ENCODE measurements around the gene TMEM62.
"Not testable (repeated sequence)": the region's sequence is repeated elsewhere in the genome, so short reads cannot be mapped to it uniquely, and the experiment has no call there.

TMEM62 gene

DNA sequence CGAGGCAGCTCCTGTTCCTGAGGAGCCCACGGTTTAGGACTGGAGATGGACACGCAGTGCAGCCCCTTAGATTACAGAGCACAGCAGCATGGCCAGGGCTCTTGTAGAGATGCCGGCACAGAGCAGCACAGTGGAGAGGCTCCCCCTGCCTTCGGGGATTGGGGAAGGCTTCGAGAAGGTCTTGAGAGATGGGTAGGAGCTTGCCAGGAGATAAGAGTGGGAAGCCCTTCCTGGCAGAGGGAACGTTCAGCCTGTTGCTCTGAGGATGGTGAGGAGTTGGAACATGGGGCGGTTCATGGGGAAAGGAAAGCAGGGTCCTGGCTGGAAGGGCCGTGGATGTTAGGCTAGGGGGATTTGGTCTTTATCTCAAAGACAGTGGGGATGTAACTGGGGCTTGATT, 77.4 kb downstream of the TMEM62 start:
- no peak for DNase-seq

DNA sequence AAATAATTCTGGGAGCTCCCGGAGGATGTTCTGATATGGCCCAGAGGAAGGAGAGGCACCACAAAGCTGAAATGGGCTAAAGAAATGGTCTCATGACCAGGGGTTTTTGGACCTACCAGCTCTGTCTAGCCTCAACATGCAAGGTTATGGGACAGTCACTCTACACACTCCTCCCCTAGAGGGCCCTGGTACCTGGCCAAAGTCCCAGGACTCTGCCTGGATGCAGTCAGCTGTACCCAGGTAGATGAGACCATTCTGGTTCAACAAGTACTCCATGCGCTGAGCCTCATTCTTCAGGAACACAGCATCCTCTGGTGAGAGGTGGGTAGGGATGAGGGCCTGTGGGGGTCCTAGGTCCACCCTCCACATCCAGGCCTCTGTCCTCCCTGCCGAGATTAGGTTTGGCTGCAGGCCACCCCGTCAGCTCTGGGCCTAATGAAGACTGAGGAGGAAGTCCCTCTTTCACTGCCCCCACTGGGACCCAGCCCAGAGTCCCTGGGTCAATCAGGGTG, 77.9 kb downstream of the TMEM62 start:
- DNase-seq = no peak

DNA sequence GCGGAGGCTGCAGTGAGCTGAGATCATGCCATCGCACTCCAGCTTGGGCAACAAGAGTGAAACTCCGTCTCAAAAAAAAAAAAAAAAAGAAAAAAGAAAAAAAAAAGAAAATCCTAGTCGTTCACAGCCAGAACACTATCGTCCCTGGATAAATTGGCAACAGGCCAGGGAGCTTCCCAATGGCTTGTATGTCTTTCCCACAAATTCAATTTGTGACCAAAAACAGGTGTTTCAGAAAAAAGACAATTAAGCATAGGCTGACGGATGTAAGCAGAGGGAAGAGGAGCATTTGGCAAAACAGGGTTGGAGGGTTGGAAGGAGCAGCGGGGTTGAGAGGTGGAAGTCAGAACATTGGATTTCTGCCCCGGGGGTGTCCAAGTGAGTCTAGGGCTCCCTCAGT, 78.9 kb downstream of the TMEM62 start:
- DNase-seq = no peak

DNA sequence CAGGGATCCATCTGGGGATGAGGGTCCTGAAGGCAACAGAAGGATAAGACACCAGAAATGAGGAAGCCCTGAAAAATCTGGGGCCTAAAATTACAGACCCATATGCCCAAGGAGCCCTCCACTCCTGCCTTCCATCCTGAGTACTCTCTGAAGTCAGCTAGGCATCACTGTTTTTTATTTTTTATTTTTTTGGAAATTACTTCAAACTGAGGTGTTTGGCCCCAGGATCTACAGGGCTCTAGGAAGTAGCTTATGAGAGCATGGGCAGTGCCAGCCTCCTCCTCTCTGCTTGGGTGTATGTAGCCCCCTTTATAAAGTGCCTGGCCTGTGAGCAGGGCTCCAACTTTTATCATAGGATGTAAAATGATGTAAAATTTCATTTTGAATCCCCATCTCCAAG, 79.6 kb downstream of the TMEM62 start:
- DNase-seq = no peak

DNA sequence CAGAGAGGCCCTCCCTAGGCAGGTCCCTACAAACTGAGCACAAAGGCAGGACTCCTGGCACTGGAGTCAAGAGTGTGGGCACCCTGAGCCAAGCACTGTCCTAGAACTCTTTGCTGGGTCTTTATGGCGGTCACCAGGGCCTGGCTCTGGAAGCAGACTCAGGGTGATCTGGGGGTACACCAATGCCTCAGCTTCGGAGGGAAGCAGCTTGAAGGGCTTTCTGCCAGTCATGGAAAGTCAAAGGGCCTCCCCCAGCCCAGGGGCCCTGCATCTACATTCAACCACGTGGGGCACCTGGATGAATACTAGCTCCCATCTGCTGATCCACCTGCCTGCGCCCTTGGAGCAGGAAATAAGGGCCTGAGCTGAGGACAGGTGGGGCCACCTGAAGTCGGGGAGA, 80.1 kb downstream of the TMEM62 start:
- DNase-seq = no peak

DNA sequence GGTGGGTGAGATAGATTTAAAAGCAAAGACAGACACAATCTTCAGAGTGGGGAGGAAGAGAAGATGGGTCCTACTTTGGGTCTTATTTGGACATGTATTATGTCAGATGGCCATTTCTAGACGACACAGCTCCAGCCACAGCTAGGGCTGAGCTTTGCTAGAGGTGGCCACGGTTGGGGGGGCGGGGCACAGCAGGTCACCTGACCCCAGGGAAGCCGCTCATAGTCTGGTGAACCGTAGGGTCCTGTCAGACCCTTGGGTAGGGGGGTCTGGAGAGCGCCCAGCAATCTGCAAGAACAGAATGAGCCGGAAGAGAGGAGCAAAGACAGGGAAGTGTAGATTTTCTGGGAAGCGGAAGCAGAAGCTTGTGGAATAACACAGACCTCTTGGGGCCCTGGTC, 80.8 kb downstream of the TMEM62 start:
- no peak for DNase-seq

DNA sequence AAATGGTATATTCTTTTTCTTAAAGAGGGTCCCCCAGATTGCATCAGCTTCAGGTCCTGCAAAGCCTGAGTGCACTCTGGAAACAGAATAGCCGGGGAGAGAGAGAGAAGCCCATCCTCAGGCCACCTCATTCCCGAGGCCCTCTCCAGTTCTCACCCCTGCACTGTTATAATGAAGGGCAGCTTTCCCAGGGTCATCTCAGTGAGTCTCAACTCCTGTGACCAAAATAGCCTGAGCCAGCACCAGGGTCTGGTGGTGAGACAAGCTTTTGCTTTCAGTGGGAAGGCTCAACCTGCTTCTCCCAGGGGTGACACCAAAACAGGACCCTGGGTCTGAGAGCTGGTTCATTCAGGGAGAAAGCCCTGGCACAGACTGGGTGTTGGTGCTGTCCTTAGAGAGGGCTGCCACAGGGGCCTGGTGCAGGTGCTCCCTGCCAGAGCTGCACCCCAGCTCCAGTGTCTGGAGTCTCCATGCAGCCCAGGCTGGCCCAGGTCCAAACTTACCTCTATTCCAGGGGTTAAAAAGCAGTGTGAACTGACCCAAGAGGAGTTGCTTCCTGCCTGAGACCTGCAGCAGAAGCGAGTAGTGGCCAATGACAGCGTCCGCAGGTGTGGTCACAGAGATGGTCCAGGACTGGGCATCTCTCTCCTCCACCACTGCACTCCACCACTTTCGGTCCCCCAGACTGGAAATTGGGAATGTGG, 81.4 kb downstream of the TMEM62 start:
- no peak for DNase-seq

DNA sequence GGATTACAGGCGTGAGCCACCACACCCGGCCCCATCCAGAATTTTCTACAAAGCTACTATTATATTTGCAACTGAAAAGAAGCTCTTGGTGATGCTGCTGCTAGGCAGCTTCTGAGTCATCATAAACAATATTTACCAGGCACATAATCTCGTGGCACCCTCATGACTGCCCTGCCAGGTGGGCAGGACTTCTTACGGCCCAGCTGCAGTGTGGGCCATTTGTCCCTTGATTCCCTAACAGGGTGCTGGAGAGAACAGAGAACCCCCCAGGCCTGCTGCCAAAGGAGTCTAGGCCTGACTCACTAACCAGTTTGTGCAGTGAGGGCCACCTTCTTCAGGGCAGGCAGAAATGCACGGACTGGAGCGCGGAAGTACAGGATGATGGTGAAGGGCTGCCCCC, 82.6 kb downstream of the TMEM62 start:
- DNase-seq = no peak

DNA sequence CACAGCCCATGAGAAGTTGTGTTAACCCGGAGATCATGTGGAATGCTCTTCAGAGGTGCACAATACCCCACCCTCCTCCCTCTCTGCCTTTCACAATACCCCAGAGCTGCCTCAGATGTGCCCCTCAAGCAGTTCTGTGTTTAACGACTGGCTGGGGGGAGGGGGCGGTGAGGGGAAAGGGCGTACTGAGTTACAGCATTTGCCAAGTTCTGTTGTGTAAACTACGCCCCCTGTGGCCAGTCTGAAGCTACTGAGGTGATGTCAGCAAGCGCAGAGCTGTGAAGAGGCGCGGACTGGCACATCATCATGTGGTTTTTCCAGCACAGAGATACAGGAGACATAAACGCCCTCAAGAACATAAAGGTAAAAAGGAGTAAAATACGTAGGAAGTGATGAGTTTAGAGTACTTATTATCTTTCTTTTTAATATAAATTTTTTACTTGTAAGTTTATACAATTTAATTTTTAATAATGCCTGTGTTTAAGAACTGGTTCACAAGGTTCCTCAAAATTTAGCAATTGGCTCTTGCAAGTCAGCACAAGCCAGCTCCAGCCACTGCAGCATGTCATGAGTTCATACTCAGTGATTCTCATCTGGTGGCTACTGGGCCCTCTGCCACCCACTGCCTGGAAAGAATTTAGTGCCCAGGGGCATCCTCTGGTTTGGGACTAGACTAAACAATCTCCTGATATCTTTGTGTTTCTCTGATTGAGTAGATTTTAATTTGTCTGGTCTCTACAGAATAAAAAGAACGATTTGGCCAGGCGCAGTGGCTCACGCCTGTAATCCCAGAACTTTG, 85.7 kb downstream of the TMEM62 start:
- no peak for DNase-seq

DNA sequence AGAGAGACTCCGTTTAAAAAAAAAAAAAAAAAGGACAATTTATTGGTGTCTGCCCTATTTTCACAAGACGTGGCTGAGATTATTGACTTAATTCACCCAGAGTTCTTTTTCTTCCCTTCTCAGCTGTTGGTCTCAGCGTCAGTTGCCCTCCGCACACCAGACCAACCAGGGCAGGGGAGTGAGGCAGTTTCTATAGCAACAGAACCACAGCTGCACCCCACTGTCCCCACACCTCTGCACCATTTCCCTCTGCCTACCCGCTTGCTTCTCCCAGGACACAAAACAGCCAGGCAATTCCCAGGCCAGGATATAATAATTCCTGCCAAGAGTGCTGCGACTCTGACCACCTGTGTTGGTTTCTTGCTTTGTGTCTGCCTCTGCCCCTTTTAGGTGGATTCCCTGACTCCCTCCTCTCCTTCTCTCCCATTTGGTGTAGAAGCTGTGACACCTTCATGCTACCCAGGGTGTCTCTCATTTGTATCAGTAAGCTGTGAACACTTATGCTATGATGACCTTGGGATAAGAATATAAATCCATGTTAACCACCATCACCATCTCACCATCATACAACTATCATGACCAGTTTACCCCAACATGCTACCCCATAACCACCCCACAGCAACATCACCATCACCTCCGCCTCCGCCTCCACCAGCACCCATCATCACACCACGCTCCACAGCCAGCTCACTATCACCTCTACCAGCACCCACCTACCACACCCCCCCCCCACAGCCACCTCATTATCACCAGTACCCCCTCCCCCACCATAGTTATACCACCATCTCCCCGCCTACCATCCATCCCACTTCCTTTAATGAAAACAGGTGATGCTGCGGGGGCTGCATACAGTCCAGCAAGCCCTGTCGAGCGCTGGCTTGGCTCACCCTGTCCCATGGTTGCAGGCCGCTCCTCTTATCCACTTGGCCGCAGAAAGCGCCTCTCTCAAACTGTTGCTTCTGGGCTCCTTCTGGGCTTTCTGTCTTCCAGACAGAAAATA, 86.8 kb downstream of the TMEM62 start:
- no peak for DNase-seq

DNA sequence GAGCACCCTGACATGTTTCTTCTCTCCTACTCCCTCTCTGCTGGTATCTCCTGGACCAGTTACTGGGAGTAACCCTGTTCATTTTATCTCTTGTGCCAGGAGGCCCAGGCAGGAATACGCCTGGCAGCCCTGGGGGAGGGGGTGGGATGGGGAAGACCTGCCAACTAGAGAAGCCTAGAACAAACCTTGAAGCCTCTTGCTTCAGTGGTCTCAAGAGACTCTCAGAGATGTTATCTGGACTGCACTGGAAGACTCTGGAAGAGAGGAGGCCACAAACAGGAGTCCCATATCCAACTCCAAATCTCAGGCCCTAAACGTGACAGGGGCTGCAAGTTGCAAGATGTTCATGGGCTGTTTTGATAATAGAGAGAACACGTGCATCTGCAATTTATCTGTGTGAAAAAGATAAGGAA, 87.6 kb downstream of the TMEM62 start, which contains the start of gene EPB42:
Gene EPB42 (minus strand): TSS at position 28 of the 413 bp plus-strand sequence. CDS start 193 bp downstream, outside the sequence.
- DNase-seq = no peak

DNA sequence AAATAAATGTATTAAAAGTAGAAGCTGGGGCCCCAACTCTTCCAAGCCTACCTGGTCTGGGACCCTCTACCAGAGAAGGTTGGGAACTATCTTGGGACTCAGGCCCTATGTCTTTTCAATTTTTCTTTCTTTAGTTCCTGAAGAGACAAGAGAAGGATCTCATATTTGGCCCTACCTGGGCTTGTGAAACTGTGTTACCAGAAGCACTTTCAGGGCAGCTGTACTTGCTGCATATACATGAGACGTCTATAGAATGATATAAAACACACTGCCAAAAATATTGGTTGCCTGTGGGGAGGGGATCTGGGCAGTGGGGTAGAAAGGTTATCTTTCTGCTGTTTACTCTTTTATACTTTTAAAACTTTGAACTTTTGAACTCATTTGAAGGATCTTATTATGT, 88.0 kb downstream of the TMEM62 start:
- no peak for DNase-seq

DNA sequence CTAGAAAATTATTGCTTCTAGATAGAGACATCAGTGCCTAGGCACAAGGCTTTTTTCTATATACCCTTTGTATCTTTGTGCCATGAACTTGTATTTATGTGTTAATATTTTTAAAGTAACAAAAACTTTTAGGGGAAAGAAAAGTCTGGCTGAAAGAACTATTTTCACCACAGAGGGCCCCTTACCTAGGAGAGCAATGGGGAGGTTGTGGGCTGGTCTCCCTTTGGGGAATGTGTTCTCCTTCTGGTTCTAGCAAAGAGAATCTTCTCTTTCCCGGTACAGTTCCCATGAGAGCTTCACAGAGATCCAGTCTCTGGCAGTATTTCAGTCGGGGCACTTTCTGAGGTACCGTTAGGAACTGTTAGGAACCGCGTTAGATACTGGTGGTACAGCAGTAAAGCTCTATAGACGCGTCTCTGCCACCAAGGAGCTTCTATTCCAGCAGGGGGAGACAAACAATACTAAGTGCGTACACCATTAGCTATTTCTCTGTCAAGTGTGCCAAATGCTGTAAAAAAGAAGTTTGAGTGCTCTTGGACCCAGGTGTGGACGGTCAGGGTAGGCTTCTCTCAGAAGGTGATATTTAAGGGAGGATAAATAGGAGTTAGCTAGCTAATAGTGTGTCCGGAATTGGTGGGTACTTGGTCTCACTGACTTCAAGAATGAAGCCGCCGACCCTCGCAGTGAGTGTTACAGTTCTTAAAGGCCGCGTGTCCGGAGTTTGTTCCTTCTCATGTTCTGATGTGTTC, 92.0 kb downstream of the TMEM62 start:
- peak; percentile 20 for DNase-seq

DNA sequence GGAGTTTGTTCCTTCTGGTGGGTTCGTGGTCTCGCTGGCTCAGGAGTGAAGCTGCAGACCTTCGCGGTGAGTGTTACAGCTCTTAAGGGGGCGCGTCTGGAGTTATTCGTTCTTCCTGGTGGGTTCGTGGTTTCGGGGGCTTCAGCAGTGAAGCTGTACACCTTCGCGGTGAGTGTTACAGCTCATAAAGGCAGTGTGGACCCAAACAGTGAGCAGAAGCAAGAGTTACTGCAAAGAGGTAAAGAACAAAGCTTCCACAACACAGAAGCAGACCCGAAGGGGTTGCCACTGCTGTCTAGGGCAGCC, 92.5 kb downstream of the TMEM62 start:
- DNase-seq = not testable (repeated sequence)

DNA sequence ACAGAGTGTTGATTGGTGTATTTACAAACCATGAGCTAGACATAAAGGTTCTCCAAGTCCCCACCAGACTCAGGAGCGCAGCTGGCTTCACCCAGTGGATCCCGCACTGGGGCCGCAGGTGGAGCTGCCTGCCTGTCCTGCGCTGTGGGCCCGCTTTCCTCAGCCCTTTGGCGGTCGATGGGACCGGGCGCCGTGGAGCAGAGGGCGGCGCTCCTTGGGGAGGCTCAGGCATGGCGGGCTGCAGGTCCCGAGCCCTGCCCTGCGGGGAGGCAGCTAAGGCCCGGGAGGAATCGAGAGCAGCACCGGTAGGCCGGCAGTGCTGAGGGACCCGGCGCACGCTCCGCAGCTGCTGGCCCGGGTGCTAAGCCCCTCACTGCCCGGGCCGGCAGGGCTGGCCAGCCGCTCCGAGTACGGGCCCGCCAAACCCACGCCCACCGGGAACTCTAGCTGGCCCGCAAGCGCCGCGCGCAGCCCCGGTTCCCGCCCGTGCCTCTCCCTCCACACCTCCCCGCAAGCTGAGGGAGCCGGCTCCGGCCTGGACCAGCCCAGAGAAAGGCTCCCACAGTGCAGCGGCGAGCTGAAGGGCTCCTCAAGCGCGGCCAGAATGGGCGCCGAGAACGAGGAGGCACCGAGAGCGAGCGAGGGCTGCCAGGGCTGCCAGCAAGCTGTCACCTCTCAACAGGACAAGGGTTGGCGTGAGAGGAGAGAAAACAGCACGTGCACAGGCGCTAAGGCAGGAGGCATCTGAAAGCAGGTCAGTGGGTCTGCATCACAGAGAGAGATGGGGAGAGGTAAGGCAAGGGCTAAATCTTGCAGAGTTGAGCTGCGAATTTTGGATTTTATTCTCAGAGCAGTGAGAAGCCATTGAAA, 93.3 kb downstream of the TMEM62 start:
- DNase-seq = no peak

DNA sequence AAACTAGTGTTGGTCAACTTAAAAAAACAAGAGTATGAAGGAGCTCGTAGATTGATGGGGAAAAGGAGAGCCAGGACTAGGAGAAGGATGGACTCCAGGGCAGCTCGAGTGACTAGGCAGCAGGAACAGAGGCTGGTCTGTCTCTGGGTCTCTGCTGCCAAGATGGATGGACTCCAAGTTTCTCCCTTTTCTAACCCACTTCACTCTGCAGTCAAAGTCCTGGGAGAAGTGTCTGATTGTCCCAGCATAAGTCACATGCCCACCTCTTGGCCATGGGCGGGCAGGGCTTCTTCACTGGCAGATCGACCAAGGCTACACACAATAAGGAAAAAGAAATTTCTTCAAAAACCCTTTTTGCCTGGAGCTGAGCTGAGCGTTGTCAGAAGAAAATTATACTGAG, 96.6 kb downstream of the TMEM62 start:
- DNase-seq = no peak

DNA sequence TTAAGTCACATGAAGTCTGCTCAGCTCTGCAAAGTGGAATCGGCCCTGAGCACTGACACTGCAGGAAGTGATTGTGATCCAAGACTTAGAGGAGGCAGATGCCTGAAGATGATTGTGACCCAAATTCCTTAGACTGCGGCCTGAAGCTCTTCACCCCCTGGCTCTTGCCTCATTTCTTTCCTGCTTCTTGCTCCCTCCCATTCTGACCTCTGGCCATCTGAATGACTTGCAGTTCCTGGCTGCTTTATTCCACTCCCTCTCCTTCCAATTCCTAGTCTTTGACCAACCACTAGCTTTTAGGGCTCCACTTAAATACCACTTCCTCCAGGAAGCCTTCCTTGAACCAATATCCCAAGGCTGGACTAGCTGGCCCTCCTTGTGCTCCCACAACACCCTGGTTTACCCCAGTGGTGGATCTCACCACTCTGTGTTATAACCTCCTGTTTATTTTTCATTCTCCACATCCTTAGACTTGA, 97.3 kb downstream of the TMEM62 start:
- no peak for DNase-seq

DNA sequence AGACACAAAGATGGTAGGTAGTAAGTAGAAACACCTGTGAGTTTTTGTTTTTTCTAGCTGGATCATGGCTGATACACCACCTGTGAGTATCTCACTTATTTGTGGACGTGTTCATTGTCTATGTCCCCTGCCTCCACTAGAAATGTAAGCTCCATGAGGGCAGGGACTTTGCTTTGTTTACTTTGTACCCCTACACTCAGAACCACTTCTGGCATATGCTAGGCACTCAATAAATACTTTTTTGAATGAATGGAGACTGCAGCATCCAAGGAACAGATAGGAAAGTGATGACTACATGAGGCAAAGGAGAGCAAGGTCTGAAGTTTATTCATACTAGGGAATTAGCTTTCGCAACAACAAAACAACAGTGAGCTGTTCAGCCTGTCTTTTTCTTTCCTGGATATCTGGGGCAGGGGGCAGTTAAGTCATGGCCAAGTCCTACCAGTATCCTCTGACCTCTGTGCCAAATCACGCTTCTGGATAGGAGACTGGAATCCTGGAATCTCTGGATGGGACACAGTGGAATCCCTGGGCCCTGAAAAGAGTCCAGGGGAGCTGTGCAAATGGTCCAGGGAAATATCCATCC, 99.0 kb downstream of the TMEM62 start:
- no peak for DNase-seq

All from NCI-H1092 (cell line).